SIG-M5 (cell line): ENCODE results near the gene ELFN2.

Source experiments
- DNase-seq: peaks from one replicate; lab custom pipeline; 2025; lab: John Stamatoyannopoulos, UW

ELFN2 gene

GRCh38 chr22:37356922-37357321 is 70.4 kb downstream of the ELFN2 start:
- DNase-seq: no peak

DNA sequence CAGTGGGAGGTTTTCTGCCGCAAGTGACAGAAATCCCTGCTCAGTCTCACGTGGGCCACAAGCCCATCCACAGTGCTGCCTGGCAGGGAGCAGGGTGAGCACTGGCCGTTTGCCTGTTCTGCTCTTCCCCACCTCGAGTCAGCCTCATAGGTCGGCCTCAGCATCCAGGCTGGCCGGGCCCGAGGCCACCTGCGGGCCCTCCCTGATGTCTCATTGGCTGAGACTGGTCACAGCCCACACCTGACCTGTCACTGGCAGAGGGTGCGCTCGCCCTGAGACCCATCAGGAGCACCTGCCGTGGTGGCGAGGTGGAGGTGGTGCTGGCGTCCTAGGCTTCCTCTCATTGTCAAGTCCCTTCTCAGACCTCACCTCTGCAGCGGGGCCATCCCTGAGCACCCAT is 72.1 kb downstream of the ELFN2 start:
- no peak for DNase-seq

DNA sequence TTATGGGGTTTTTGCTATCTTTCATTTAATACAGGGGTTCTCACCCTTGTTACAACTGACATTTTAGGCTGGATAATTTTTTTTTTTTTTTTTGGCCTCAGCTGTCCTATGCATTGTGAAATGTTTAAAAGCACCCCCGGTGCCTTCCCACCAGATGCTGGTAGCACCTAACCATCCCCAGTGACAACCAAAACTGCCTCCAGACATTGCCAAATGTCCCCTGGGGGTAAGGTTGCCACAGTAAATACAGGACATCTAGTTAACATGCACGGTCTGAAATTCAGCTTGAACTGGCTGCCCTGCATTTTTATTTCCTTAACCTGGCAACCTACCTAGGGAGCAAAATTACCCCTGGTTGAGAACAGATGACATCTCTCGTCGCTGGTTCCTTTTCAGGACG is 72.6 kb downstream of the ELFN2 start:
- no peak for DNase-seq

- DNase-seq: no peak
Measured at GRCh38 chr22:37354261-37354660, 73.0 kb downstream of the ELFN2 start.

DNA sequence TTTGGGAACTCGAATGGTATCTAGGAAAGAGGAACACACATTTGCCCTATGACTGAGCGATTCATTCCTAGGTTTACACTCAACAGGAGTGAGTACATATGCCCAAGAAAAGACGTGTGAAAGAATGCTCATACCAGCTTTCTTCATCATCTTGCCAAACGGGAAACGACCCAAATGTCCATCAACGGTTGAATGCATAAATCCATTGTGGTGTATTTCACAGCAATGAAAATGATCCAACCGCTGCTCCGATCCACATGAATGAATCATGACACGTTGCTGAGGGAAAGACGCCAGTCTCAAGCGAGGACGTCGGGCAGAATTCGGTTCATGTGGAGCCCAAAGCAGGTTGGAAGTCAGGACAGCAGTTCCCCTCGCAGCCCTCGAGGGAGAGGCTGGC is 73.4 kb downstream of the ELFN2 start:
- no peak for DNase-seq

DNA sequence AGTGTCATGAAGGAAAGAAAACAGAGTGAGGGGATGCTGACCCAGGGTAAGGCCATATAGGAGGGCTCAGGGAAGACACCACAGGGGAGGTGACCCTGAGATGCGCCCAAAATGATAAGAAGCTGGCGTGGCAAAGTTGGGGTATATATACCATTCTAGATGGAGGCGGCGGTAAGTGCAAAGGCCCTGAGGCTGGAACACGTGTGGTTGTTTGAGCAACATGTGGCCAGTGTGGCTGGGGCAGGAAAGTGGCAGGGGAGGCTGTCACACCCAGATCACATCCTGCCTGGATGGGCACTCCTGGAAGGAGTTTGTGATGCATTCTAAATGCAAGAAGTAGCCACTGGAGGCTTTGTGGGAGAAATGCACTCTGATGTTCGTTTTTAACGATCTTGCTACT is 74.8 kb downstream of the ELFN2 start:
- no peak for DNase-seq

DNA sequence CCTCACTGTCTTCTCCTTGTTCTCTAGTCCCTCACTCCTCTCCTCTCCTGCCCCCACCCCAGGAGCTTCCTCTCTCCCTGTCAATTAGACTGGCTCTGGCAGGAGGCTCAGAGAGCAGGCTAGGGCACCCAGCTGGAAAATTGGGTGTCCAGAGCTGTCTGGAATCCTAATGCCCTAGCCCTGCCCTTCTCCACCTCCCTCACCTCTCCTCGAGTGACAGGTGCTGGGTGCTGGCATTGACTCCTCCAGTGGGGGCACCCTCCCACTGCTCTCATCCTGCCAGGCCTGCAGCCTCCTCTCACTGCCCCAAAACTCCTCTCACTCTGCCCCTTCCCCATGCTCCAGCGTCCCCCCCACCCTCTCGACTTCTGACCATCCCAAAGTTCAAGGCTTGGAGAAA is 76.0 kb downstream of the ELFN2 start:
- no peak for DNase-seq

DNA sequence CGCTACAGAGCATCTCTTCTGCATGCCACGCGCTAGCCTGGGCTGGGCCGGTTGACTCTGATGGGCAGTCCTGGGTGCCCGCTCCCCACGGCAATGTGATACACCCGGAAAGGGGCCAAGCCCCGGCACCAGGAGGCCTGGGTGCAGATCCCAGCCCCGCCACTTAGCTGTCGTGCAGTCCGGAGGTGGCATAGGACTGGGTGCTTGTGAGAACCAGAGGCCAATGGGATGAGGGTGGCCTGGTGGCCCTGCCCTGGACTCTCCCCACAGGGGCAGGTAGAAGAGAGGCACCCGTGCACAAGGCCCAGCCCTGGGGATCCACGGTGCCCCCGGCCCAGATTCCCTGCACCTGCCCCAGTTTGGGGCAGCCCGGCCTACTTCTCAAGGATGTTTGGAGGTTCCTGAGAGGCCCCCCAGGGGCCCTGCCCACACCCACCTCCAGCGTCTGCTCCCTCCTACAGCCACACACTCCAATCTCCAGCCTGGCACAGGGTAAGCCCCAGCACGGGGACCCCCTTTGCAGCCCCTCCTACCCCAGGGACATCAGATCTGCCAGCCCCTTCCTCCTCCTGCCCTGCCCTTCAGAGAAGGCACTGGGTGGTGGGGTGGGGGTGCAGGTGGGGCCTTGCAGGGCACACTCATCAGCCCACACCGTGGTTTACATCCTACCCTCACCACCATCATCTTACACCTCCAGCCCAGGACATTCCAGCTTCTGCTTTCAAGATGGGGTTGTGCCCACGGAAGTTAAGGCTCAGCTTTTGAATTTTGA is 78.0 kb downstream of the ELFN2 start:
- DNase-seq: no peak

DNA sequence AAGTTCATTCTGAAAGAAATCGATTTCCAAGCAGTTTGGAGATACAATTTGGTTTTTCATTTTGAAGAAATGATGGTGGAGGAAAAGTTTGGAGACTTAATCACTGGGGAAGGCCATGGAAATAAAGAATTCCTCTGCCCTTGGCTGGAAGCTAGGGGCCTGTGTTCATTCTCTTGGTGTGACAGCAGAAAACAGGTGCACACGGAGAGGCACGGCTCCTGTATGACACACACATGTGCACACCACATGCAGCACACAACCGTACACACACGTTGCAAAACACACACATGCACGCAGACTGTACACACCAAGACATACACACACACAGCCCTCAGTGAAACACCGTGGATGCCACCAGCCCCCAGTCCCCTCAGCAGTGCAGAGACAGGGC is 80.8 kb downstream of the ELFN2 start:
- no peak for DNase-seq

- no peak for DNase-seq
Measured at GRCh38 chr22:37345863-37346504, 81.3 kb downstream of the ELFN2 start.

DNA sequence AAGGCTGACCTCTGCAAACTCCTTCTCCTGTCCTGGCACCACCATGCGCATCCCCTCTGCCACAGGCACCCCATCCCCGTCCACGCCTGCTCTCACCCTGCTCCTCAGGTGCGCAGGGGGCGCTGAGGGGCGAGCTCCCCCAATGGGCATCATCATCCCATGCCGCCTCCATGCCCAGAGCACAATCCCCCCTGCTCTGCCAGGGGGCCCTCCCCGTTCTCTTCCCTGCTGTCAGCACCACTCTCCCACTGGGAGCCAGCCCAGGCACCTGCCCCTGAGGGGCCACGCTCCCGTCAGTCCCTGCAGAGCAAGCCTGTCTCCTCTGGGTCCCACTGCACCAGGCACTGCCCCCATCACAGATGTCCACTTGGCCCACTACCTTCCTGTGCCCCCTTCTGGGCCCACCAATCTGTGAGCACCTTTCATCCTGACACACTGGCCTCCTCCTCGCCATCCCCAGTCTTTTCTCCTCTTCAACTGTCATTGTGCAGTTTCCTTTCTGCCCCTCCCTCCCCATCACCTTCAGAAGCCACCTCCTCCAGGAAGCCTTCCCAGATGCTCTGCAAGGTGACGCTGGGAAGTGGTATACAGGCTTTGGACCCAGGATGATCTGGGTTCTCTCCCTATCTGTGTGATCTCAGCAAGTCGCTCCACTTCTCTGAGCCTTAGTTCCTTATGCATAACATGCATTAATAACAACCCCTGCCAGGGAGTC is 82.4 kb downstream of the ELFN2 start:
- no peak for DNase-seq

DNA sequence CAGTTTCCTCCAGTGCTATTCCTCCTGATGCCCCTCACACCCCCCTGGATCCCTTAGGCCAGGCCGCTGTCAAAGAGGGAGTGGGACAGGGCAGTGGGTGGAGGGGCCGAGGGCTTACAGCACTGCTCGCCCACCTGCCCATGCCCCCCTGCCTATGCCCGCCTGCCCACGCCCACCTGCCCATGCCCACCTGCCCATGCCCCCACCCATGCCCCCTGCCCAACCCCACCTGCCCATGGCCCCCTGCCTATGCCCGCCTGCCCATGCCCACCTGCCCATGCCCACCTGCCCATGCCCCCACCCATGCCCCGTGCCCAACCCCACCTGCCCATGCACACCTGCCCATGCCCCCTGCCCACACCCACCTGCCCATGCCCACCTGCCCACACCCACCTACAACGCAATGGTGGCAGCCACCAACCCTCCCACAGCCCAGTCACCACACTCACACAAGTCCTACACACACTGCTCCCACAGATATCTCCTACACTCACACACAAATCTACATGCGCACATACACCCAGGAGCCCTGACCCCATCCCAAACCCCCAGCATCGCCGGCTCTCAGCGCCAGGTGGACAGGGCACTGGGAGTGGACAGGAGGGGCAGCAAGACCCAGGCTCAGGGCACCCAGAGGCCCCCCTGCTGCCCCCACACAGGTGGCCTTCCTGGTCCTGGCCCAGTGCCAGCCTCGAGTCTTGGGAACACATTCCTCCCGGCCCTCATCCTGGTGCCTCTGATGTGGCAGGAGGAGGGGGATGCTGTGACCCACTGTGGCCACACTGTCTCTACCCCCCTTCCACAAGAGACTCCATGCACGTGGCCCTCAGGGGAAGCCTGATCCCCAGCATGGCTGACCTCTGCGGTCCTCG is 83.2 kb downstream of the ELFN2 start:
- no peak for DNase-seq

- no peak for DNase-seq
Measured at GRCh38 chr22:37343348-37343747, 83.9 kb downstream of the ELFN2 start.

DNA sequence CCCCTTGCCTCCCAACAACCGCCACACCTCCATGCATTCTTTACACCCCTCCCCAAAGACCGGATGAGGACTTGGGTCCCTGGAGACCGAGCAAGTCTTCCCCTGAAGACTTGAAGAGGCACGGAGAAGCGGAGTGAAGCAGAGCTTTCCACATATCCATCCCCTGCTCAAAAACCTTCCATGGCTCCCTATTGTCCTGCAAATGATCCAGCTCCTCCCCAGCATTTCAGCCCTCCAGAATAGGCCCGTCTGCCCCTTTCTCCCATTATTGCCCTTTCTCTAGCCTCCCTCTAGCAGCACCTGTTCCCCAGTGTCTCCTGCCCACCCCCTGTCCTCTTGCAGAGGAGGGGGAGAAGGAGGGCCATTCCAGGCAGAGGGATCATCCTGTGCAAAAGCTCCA is 85.2 kb downstream of the ELFN2 start:
- DNase-seq: no peak

- DNase-seq: no peak
Measured at GRCh38 chr22:37340331-37341262, 86.7 kb downstream of the ELFN2 start.

GRCh38 chr22:37338539-37339246 is 88.6 kb downstream of the ELFN2 start:
- DNase-seq: no peak

- DNase-seq: no peak
Measured at GRCh38 chr22:37337204-37337943, 89.9 kb downstream of the ELFN2 start.

DNA sequence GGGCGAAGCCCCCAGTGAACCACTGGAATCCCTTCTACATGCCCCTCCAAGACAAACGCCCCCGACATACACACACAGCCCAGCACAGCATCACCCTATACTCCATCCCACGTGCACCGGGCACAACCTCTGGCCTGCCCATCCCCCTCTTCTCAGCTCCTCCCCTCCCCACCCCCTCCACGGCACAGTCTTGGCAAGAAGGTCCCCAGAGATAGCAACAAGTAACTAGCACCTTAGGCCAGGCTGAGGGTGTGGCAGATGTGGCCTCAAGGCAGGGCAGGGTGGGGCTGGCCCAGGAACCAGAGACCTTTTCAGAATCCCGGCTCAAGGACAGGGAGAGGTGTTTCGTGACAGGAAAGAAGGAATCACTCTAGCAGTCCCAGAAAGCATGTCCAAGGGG is 90.7 kb downstream of the ELFN2 start:
- DNase-seq: no peak

DNA sequence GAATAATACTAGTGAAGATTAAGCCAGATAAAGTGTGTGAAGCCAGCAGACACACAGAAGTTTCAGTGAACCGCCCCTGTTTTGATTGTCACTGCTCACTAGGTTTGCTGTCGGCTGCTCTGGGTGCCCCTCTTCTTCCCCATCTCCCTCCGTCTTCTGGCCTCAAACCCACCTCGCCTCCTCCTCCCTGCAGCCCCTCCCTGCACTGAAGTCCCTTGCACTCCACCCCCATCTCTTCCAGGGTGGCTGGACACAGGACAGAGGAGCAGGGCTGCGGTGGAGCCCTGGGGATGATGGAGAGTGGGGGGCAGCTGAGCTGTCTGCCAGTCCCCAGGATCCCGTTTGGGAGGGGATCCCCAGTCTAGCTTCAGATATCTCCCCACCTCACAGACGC is 91.5 kb downstream of the ELFN2 start:
- DNase-seq: no peak
